Body of pancreas (tissue), 4 donors: ENCODE results near the gene SPATA22. TPM values are rescaled to one million over a fixed set of nuclear protein-coding genes. Genes with fewer than 3 reads are reported as not detected.

Experiments used
- ATAC-seq: fragments of 150-250 bp; one replicate; pipeline ENCODE4 v1.9.1; 2016
- DNase-seq, 4 donors: peaks; one replicate each; pipeline ENCODE4 v3.0.0-alpha.2; 2019
- H3K27ac ChIP-seq, 4 donors: fragments of 200-600 bp; sonication (generic); 1 replicate in 3 of 4; 2 replicates in 1 of 4; pipeline versions ENCODE4 v1.5.1 to v1.6.1; 2016 to 2019; ENCODE audit warnings: mild to moderate bottlenecking in 1 of 4, mixed read lengths in 1 of 4, moderate library complexity in 1 of 4
- H3K27me3 ChIP-seq, 2 donors: fragments of 200-600 bp; sonication (generic); one replicate each; pipeline ENCODE4 v1.6.0; 2016; ENCODE audit warnings: mild to moderate bottlenecking in 1 of 2
- H3K36me3 ChIP-seq, 2 donors: fragments of 200-600 bp; sonication (generic); replicated peaks in 1 of 2; 2 replicates each; pipeline ENCODE4 v1.5.1; 2016; ENCODE audit warnings: low read depth in 2 of 2; ENCODE audit not compliant: insufficient read depth in 1 of 2
- H3K4me1 ChIP-seq: fragments of 200-600 bp; sonication (generic); one replicate; pipeline ENCODE4 v1.6.0; 2016
- H3K4me3 ChIP-seq, 2 donors: fragments of 200-600 bp; sonication (generic); 1 replicate in 1 of 2; 2 replicates in 1 of 2; pipeline ENCODE4 v1.5.1; 2016 to 2019
- H3K9me3 ChIP-seq, 3 donors: fragments of 200-600 bp; sonication (generic); 1 replicate in 2 of 3; 2 replicates in 1 of 3; pipeline ENCODE4 v1.5.1; 2016
- CTCF ChIP-seq, 7 experiments: fragments of 450-650 bp in 4 of 7; fragments of 200-600 bp in 3 of 7; sonication (generic) in 3 of 7; IDR thresholded peaks; one replicate each; pipeline ENCODE4 v1.5.1; 2016 to 2019; ENCODE audit warnings: antibody characterized with exemption in 7 of 7
- POLR2A ChIP-seq, 3 donors: fragments of 450-650 bp; IDR thresholded peaks; one replicate each; pipeline ENCODE4 v1.6.1; 2016; ENCODE audit warnings: antibody characterized with exemption in 3 of 3, mild to moderate bottlenecking in 2 of 3
- WGBS, 2 donors: methylation state at CpG; one replicate each; pipeline ENCODE4 v1.1.5; 2017; 5-methylcytosine and 5-hydroxymethylcytosine counted together
- intact Hi-C: fragments of 100-400 bp; cut with DNase I; formaldehyde crosslinking; loops from one replicate; pipeline ENCODE4 v1.15.1; 2023
- total RNA-seq, 2 donors: library from RNA; depleted of rRNA; stranded (reverse); fragments of >200 nt; gene quantifications; one replicate each; pipeline ENCODE4 v1.1.0, GENCODE V29; 2016

Gene SPATA22
- total RNA-seq, 2 donors from 2014 or later, result not detected

GRCh38 chr17:3501344-3501743 lies 29.7 kb upstream of the SPATA22 start:
- Histone ChIP-seq H3K27ac (no peak overlapping the region), H3K9me3 (no peaks in the 10 kb centered on the region), H3K27me3 (no peaks in the 10 kb centered on the region), H3K36me3 (no peaks in the 10 kb centered on the region), H3K4me3 (no peak overlapping the region), H3K4me1 (no peaks in the 10 kb centered on the region)
- DNase-seq (no peak), ATAC-seq (no peak)
- 66 to 68% methylated on average over 5 of the region's 5 CpGs for WGBS, 2 donors
- intact Hi-C loops, result no loop called here
- TF ChIP-seq POLR2A (IDR thresholded peaks at IDR 0.05), result no peak
- no peak for TF ChIP-seq CTCF (IDR thresholded peaks at IDR 0.05)

DNA sequence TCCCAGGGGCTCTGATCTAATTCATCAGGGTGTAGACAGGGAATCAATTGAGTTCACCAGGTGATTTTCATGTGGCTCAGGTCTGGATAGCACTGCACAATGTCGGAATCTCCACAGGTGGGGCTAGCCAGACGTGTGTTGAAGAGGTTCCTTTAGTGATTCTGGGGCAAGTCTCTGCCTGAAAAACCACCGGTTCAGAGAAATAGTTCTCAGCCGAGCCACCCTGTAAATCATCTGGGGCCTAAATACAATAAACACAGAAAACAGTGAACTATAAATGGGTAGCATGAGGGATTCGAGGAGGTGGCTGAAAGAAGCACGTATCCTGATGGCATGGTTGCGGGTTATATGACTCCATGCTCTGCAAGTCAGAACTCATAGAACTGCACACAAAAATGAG lies 25.5 kb upstream of the SPATA22 start:
- ATAC-seq (no peak), DNase-seq (no peak)
- no peak overlapping the region for H3K4me3 ChIP-seq
- H3K9me3 ChIP-seq, result no peaks in the 10 kb centered on the region
- H3K4me1 ChIP-seq, result no peaks in the 10 kb centered on the region
- 63 to 69% methylated on average over 7 of the region's 7 CpGs for WGBS, 2 donors
- no peaks in the 10 kb centered on the region for H3K27me3 ChIP-seq
- no peaks in the 10 kb centered on the region for H3K36me3 ChIP-seq
- TF ChIP-seq CTCF (IDR thresholded peaks at IDR 0.05) (no peak), POLR2A (IDR thresholded peaks at IDR 0.05) (no peak)
- intact Hi-C loops, result no loop called here
- H3K27ac ChIP-seq, result no peak overlapping the region

DNA sequence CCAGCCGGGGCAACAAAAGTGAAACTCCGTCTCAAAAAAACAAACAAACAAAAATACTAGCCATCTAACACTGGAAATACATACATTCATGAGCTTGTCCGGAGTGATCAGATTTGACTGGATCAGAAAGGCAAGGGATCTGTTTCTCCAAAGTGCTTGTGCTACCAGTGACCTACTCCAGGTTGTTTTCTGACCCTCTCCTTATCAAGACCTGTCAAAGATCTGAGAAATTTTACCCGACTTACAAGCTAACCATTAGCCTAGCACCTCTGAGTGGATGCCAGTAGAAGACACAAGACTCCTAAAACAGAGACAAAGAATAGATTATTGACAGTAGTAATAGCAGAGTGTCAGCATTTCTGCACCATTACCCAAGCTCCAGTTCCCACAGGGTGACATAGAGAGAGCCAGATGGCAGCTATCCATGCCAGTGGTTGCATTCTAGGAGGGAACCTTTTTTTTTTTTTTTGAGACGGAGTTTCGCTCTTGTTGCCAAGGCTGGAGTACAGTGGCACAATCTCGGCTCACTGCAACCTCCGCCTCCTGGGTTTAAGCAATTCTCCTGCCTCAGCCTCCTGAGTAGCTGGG lies 14.0 kb upstream of the SPATA22 start:
- TF ChIP-seq POLR2A (IDR thresholded peaks at IDR 0.05) (no peak), CTCF (IDR thresholded peaks at IDR 0.05) (no peak)

DNA sequence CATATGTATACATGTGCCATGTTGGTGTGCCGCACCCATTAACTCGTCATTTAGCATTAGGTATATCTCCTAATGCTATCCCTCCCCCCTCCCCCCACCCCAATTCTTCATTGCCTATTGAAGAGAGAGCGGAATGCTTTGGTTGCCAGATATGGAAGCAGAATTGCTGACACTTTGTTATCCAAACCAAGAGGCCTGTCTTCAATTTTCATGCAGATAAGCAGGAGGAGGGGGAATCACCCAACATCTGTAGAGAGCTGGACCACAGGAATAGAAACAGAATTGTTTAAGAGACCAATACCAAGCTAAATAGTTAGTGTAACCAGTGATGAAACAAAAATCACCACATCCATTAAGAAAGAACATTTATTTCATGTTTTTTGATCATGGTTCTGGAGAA lies 11.2 kb upstream of the SPATA22 start:
- Histone ChIP-seq H3K9me3 (no peaks in the 10 kb centered on the region), H3K4me3 (no peak overlapping the region), H3K27me3 (no peaks in the 10 kb centered on the region), H3K27ac (no peak overlapping the region), H3K4me1 (peaks cover 14% of the 10 kb centered on the region), H3K36me3 (no peaks in the 10 kb centered on the region)
- 32 to 68% methylated on average over 2 to 3 of the region's 3 CpGs for WGBS, 2 donors
- DNase-seq (no peak), ATAC-seq (no peak)
- no peak for TF ChIP-seq POLR2A (IDR thresholded peaks at IDR 0.05)
- TF ChIP-seq CTCF (IDR thresholded peaks at IDR 0.05), result no peak
- intact Hi-C loops, result no loop called here

More for the DNA sequence above, 14.0 kb upstream of the SPATA22 start:
- 30 to 37% methylated on average over 8 of the region's 8 CpGs for WGBS, 2 donors
- peak; percentile 78 for ATAC-seq
- Histone ChIP-seq H3K27me3 (no peaks in the 10 kb centered on the region), H3K36me3 (no peaks in the 10 kb centered on the region), H3K4me1 (peaks cover 14% of the 10 kb centered on the region), H3K4me3 (no peak overlapping the region), H3K9me3 (no peaks in the 10 kb centered on the region), H3K27ac (peak overlapping the region in 2 of 4 donors; percentile 10 to 46)
- intact Hi-C loops, result no loop called here
- DNase-seq, result peak; percentile 49 to 75 (median 62)

GRCh38 chr17:3479988-3480387 lies 8.4 kb upstream of the SPATA22 start:
- WGBS, 2 donors, result 81 to 93% methylated on average over 3 of the region's 3 CpGs
- H3K36me3 ChIP-seq, result no peaks in the 10 kb centered on the region
- DNase-seq (no peak), ATAC-seq (no peak)
- no peak overlapping the region for H3K4me3 ChIP-seq
- TF ChIP-seq POLR2A (IDR thresholded peaks at IDR 0.05), result no peak
- no peak for TF ChIP-seq CTCF (IDR thresholded peaks at IDR 0.05)
- H3K27ac ChIP-seq, result no peak overlapping the region
- intact Hi-C loops, result no loop called here
- no peaks in the 10 kb centered on the region for H3K27me3 ChIP-seq
- no peaks in the 10 kb centered on the region for H3K9me3 ChIP-seq
- peaks cover 5% of the 10 kb centered on the region for H3K4me1 ChIP-seq
